Measurements from ENCODE around the gene PRDM16. TPM values are rescaled to one million over a fixed set of nuclear protein-coding genes. Genes with fewer than 3 reads are reported as not detected.

Gene PRDM16
- total RNA-seq, 2 experiments from 2014 or later: 0.18 to 0.21 TPM

DNA sequence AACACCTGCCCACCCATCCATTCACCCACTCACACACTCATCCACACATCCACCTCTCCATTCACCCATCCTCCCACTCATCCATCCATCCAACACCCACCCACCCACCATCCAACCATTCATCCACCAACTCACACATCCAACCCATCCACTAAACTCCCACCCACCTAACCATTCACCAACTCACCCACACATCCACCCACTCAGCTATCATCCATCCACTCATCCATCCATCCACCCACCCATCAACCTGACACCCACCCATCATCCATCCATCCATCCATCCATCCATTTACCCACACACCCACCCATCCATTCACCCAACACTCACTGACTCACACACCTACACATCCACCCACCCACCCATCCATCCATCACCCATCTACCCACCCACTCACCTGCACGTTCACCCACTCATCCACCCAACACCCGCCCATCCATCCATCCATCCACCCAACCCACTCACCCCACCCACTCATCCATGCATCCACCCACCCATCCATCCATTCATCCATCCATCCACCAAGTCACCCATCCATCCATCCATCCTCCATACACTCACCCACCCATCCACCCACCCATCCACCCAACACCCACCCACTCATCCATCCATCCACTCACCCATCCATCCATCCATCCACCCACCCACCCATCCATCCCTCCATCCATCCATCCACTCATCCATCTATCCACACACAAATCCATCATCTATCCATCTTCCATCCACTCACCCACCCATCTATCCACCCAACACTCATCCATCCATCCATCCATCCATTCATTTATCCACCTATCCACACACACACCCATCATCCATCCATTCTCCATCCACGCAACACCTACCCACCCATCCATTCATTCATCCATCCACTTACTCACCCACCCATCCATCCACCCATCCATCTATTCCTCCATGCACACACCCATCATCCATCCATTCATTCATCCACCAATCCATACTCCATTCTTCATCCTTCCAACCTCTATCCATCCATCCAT lies 17.4 kb upstream of the PRDM16 start:
- no peaks in the 10 kb centered on the region for H3K4me1 Mint-ChIP-seq (ENCODE audit: low read depth)
- no peak overlapping the region for H3K27ac Mint-ChIP-seq
- ATAC-seq (no peak), DNase-seq (no peak)
- H3K4me3 Mint-ChIP-seq: no peak overlapping the region
- POLR2A ChIA-PET: no interaction called here
- H3K36me3 Mint-ChIP-seq (ENCODE audit: low read depth): no peaks in the 10 kb centered on the region
- peaks cover 9% of the 10 kb centered on the region for H3K27me3 Mint-ChIP-seq (ENCODE audit: low read depth)
- CTCF ChIA-PET: no interaction called here
- no peaks in the 10 kb centered on the region for H3K9me3 Mint-ChIP-seq (ENCODE audit: insufficient read depth)

DNA sequence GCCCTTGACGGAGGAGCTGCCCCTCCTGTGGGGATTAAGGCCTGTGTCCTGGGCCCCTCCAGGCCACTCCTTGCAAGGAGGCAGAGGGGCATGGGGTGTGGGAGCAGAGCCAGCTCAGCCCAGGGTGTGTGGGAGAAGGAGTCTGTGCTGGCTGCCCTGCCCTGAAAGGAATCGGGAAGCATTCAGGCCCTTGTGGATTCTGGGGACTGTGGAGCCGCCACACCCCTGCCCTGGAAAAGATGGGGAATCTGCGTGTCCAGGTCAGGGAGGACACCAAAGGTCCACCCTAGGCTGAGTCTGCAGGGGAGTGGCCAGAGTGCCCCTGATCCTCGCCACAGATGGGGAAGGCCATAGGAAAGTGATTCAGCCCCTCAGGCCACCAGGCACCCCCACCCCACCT lies 16.5 kb upstream of the PRDM16 start:
- H3K27me3 Mint-ChIP-seq (ENCODE audit: low read depth): peaks cover 6% of the 10 kb centered on the region

DNA sequence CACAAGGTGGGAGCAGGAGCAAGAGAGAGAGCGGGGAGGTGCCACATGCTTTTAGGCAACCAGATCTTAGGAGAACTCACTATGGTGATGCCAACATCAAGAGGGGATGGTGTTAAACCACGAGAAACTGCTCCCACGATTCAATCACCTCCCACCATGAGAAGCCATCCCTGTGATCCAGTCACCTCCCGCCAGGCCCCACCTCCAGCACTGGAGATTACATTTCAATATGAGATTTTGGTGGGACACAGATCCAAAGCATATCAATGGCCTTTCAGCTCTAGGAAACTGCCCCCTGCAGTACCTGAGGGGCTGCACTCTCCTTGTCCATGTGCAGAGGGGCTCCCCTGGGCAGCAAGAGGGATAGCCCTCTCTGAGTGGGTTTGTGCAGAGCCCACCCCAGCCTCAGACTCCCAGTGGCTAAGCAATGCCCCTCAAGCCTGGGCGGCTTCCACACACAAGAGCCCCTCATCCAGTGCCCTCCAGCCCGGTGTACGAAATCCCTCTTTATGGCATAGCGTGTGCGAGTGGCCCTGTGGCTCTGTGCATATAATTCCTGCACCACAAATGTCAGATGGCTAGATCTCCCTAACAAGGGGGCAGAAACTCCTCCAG lies 15.5 kb upstream of the PRDM16 start:
- no peaks in the 10 kb centered on the region for H3K9me3 Mint-ChIP-seq (ENCODE audit: insufficient read depth)
- ATAC-seq (no peak), DNase-seq (no peak)
- peaks cover 2% of the 10 kb centered on the region for H3K27me3 Mint-ChIP-seq (ENCODE audit: low read depth)
- H3K4me1 Mint-ChIP-seq (ENCODE audit: low read depth): no peaks in the 10 kb centered on the region
- H3K27ac Mint-ChIP-seq: no peak overlapping the region
- POLR2A ChIA-PET: no interaction called here
- CTCF ChIA-PET: no interaction called here
- H3K4me3 Mint-ChIP-seq: no peak overlapping the region
- H3K36me3 Mint-ChIP-seq (ENCODE audit: low read depth): no peaks in the 10 kb centered on the region

More for the DNA sequence above, 16.5 kb upstream of the PRDM16 start:
- Mint-ChIP-seq H3K27ac (no peak overlapping the region), H3K36me3 (ENCODE audit: low read depth) (no peaks in the 10 kb centered on the region), H3K4me3 (no peak overlapping the region), H3K9me3 (ENCODE audit: insufficient read depth) (no peaks in the 10 kb centered on the region), H3K4me1 (ENCODE audit: low read depth) (no peaks in the 10 kb centered on the region)
- no peak for DNase-seq
- ChIA-PET CTCF (no interaction called here), POLR2A (no interaction called here)
- no peak for ATAC-seq

DNA sequence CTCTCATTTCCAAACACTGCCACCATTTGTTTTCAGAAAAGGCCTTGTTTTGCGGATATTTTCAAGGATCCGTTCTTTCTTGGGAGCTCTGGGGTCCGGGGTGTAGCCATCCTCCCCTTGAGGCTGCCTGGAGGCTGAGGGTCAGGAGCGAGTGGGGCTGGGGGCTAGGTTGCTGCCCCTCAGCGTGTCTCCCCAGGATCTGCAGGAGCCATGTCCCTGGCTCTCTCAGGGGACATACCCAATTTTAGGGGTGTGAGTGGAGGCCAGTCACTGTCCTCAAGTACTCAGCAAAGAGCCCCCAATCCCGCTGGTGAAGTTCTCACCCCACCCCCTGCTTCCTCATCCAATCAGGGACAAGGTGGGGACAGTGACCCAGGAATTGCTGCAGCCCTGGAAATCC lies 15.0 kb upstream of the PRDM16 start:
- H3K9me3 Mint-ChIP-seq (ENCODE audit: insufficient read depth): no peaks in the 10 kb centered on the region
- peaks cover 2% of the 10 kb centered on the region for H3K27me3 Mint-ChIP-seq (ENCODE audit: low read depth)
- H3K4me1 Mint-ChIP-seq (ENCODE audit: low read depth): no peaks in the 10 kb centered on the region
- ATAC-seq: no peak
- ChIA-PET POLR2A (no interaction called here), CTCF (no interaction called here)
- DNase-seq: no peak
- H3K4me3 Mint-ChIP-seq: no peak overlapping the region
- H3K27ac Mint-ChIP-seq: no peak overlapping the region
- no peaks in the 10 kb centered on the region for H3K36me3 Mint-ChIP-seq (ENCODE audit: low read depth)

DNA sequence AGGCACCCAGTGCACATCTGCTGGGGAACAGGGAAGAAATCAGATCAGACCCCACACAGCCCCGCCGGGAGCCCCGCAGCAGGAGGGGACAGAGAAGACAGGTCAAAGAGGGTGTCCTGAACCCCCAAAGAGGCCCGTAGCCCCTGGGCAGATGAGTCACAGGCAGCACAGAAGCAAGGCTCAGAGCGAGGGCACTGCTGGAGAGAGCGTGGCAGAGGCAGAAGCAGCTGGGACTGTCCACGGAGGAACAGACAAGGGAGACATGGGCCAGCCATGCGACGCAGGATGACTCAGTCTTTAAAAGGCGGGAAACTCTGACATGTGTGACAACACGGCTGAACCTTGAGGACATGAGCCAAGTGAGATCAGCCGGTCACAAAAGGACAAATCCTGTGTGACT lies 14.5 kb upstream of the PRDM16 start:
- CTCF ChIA-PET: no interaction called here
- DNase-seq (no peak), ATAC-seq (no peak)
- Mint-ChIP-seq H3K27me3 (ENCODE audit: low read depth) (peaks cover 2% of the 10 kb centered on the region), H3K4me3 (no peak overlapping the region), H3K9me3 (ENCODE audit: insufficient read depth) (no peaks in the 10 kb centered on the region), H3K27ac (no peak overlapping the region), H3K36me3 (ENCODE audit: low read depth) (no peaks in the 10 kb centered on the region), H3K4me1 (ENCODE audit: low read depth) (no peaks in the 10 kb centered on the region)
- POLR2A ChIA-PET: no interaction called here

DNA sequence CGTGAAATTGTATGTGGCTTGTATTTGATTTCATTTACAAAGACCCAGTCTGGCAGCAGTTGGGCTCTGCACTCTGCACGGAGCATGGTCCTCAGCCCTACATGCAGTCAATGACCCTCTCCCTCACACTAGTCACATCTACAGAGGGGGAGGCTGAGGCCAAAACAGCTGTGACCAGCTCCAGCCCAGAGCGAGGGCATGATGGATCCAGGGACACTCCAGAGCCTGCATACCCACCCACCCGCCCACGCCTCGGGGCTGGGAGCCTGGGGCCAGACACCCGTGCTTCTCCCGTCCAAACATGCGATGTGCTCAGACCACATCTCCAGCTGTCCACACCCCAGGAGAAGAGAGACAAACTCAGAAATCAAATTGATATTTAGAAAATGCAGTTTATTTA lies 14.0 kb upstream of the PRDM16 start:
- Mint-ChIP-seq H3K27ac (no peak overlapping the region), H3K27me3 (ENCODE audit: low read depth) (peaks cover 2% of the 10 kb centered on the region)

DNA sequence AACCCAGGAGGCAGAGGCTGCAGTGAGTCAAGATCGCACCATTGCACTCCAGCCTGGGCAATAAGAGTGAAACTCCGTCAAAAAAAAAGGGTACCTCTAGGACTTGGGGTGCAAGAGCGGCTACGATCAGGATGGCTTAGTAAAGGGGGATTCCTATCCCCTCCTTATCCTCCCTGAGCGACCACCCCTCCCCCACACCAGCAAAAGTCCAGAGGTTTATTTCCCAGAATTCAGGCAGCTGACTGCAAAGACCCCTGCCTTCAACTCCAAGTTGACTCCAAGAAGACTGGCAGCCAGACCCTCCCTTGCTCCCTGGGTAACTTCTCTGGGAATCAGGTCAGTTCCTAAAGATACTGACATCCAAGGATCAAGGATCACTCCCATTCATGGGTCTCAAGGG lies 12.4 kb upstream of the PRDM16 start:
- Mint-ChIP-seq H3K4me1 (ENCODE audit: low read depth) (no peaks in the 10 kb centered on the region), H3K9me3 (ENCODE audit: insufficient read depth) (no peaks in the 10 kb centered on the region), H3K36me3 (ENCODE audit: low read depth) (no peaks in the 10 kb centered on the region), H3K4me3 (no peak overlapping the region), H3K27me3 (ENCODE audit: low read depth) (peaks cover 2% of the 10 kb centered on the region), H3K27ac (no peak overlapping the region)
- ChIA-PET POLR2A (no interaction called here), CTCF (no interaction called here)
- no peak for ATAC-seq
- DNase-seq: no peak

More for the DNA sequence above, 14.0 kb upstream of the PRDM16 start:
- no peaks in the 10 kb centered on the region for H3K36me3 Mint-ChIP-seq (ENCODE audit: low read depth)
- no peaks in the 10 kb centered on the region for H3K9me3 Mint-ChIP-seq (ENCODE audit: insufficient read depth)
- no peak overlapping the region for H3K4me3 Mint-ChIP-seq
- CTCF ChIA-PET: no interaction called here
- no peaks in the 10 kb centered on the region for H3K4me1 Mint-ChIP-seq (ENCODE audit: low read depth)
- POLR2A ChIA-PET: no interaction called here
- ATAC-seq (no peak), DNase-seq (no peak)

DNA sequence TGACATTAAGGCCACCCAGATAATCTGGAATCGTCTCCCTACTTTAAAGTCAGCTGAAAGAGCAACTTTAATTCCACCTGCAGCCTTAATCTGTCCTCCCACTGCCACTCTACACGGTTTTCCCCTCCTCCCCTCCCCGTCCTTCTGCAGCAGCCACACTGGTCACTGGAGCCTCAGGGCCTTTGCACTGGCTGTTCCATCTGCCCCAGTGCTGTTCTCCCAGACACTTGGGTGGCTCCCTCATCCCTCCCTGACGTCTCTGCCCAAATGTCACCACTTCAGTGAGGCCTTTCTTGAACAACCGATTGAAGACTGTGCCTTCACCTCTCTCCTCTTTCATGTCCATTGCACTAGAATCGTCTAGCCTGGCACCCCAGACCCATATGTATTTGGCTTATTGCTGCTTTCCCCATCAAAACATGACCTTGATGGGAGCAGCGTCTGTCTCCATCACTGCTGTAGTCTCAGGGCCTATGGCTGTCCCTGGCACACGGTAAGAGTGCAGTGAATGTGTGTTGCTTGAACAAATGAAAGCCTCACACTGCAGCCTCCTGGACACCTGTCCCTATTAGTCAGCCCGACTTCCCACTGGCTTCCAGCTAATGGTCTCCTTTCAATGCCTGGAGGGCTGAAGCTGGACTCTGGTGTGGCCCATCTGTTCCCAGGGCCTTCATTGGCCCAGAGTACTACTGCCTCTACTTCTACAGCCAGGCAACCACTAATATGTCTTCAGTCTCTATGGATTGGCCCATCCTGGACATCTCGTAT lies 10.6 kb upstream of the PRDM16 start:
- peaks cover 2% of the 10 kb centered on the region for H3K27me3 Mint-ChIP-seq (ENCODE audit: low read depth)
- H3K4me1 Mint-ChIP-seq (ENCODE audit: low read depth): no peaks in the 10 kb centered on the region
- ATAC-seq (no peak), DNase-seq (no peak)
- CTCF ChIA-PET: no interaction called here
- no peak overlapping the region for H3K27ac Mint-ChIP-seq
- no peak overlapping the region for H3K4me3 Mint-ChIP-seq
- no peaks in the 10 kb centered on the region for H3K36me3 Mint-ChIP-seq (ENCODE audit: low read depth)
- POLR2A ChIA-PET: no interaction called here
- no peaks in the 10 kb centered on the region for H3K9me3 Mint-ChIP-seq (ENCODE audit: insufficient read depth)

DNA sequence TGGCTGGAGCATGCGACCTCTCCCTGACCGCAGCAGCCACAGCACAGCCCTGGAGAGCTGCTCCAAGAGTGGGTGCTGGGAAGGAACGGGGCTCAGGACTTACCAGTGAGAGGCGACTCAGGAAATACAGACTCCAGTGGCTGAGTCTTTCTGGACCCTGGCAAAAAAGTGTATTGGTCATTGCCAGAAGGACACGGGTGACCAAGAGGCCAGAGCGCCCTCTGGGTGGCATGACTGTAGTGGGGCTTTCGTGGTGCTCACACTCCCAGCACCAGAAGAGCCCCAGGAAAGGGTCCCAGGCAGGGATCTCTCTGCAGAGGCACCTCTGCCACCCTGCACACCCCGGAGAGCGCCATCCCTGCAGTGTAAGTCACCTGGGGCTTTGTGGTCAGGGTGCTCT lies 8.9 kb upstream of the PRDM16 start:
- ATAC-seq (no peak), DNase-seq (no peak)
- CTCF ChIA-PET: no interaction called here
- Mint-ChIP-seq H3K4me3 (no peak overlapping the region), H3K36me3 (ENCODE audit: low read depth) (no peaks in the 10 kb centered on the region), H3K4me1 (ENCODE audit: low read depth) (no peaks in the 10 kb centered on the region), H3K27ac (no peak overlapping the region), H3K9me3 (ENCODE audit: insufficient read depth) (no peaks in the 10 kb centered on the region), H3K27me3 (ENCODE audit: low read depth) (peaks cover 2% of the 10 kb centered on the region)
- POLR2A ChIA-PET: no interaction called here

DNA sequence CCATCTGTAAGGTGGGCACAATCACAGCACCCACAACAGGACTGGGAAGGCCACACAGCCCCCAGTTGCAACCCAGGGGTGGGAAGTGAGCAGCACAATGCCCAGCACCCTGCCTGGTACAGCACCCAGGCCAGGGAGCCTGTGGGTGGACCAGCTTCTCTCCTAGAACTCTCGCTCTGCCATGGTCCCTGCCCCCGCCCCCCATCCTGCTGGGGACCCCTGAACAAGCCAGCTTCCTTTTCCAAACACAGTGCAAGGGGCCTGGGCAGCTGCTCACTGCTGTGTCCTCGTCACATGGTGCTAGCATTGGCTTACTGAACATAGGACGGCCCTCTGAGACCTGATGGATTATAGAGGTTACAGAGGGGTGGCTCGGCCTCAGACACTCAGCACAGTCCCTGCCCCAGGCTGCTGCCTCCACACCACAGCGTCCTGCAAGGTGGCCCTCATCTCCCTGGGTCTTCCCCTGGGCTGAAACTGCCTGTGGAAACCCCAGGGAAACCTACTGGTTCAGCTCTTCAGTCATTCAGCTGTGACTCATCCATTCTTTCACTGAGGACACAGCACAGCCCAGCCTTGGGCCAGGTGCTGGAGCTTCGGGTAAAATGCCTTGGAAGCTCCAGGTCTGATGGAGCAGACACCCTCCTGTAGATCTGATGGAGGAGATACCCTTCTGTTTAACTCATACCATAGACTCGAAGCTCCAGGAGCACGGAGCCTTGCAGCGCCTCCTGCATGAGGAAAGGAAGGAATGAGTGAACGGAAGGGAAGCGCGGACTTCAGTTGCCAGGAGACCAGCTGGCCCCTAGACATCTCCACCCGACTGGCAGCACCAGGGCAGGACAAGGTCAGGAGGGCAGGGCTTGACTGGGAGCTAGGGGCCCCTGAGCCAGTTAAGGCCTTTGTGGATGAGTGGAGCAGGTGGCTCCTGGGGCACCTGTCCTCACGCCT lies 8.1 kb upstream of the PRDM16 start:
- POLR2A ChIA-PET: no interaction called here
- no peaks in the 10 kb centered on the region for H3K4me1 Mint-ChIP-seq (ENCODE audit: low read depth)
- no peaks in the 10 kb centered on the region for H3K36me3 Mint-ChIP-seq (ENCODE audit: low read depth)
- peaks cover 2% of the 10 kb centered on the region for H3K27me3 Mint-ChIP-seq (ENCODE audit: low read depth)
- ATAC-seq (no peak), DNase-seq (no peak)
- CTCF ChIA-PET: no interaction called here
- no peaks in the 10 kb centered on the region for H3K9me3 Mint-ChIP-seq (ENCODE audit: insufficient read depth)
- H3K27ac Mint-ChIP-seq: no peak overlapping the region
- H3K4me3 Mint-ChIP-seq: no peak overlapping the region

DNA sequence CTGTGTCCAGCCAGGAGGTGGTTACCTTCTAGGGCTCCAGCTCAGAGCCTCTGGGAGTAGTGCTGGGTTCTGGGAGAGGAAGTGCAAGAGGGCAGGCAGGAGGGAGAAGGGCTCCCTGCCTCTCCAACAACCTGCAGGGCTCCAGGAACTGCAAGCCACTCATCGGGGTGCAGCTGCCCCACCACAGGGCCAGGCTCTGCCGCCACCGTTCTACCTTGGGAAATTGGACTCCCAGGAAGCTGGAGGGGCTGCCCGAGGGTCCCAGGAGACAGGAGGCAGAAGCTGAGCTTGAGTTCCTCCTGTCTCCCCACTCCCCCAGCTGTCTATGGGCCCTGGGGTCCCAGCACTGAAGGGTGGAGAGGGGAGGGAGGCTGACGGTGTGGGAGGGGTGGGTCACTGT lies 7.4 kb upstream of the PRDM16 start:
- Mint-ChIP-seq H3K36me3 (ENCODE audit: low read depth) (no peaks in the 10 kb centered on the region), H3K4me1 (ENCODE audit: low read depth) (no peaks in the 10 kb centered on the region), H3K27ac (no peak overlapping the region), H3K27me3 (ENCODE audit: low read depth) (peaks cover 6% of the 10 kb centered on the region), H3K4me3 (no peak overlapping the region), H3K9me3 (ENCODE audit: insufficient read depth) (no peaks in the 10 kb centered on the region)
- ChIA-PET CTCF (no interaction called here), POLR2A (no interaction called here)
- ATAC-seq: no peak
- no peak for DNase-seq

Measured in activated CD8-positive, alpha-beta T cell treated with anti-CD3 and anti-CD28 coated beads, Interleukin-2, amount 10 ng/mL, durations not matched to agents 7 days and 5 days (primary cell).